HCT116 (cell line): ENCODE data around the gene COBL. TPM values are rescaled to one million over a fixed set of nuclear protein-coding genes. Genes with fewer than 3 reads are reported as not detected.

Experiments
- ATAC-seq: fragments of 200-7000 bp; cut with Tn5 transposase; 2 replicates; pipeline ENCODE4 v1.9.1; 2020; ENCODE audit warnings: mild to moderate bottlenecking, moderate library complexity
- BruUV-seq: library from RNA; stranded (reverse); fragments of 400-500 nt; replicated peaks from 2 replicates; lab custom pipeline; 2021; lab: Mats Ljungman, UMichigan
- CTCF ChIA-PET: fragments of 300-600 bp; sonication (Branson Sonifier 250); formaldehyde crosslinking; loops from one replicate; lab custom pipeline; 2021; ENCODE audit warnings: antibody characterized with exemption; lab: Charles Lee
- POLR2A ChIA-PET: fragments of 300-600, 350-600 bp; sonication (Branson Sonifier 250); formaldehyde crosslinking; loops from one replicate; lab custom pipeline; 2021; ENCODE audit warnings: antibody characterized with exemption; lab: Charles Lee
- RAD21 ChIA-PET, 2 experiments: fragments of 300-600 bp; sonication (Branson Sonifier 250); formaldehyde crosslinking; loops; one replicate each; lab custom pipeline; 2023; ENCODE audit warnings: low total read pairs in 2 of 2; ENCODE audit not compliant: uncharacterized antibody in 2 of 2, unreplicated experiment in 2 of 2, low non-redundant PET in 1 of 2; lab: Charles Lee
- DNase-seq: peaks from one replicate; pipeline ENCODE4 v3.0.0-alpha.2; 2010; ENCODE audit warnings: low read depth, low spot score
- H2AFZ ChIP-seq: fragments of 200-600 bp; shearing (Covaris generic), sonication (generic); 2 replicates; pipeline ENCODE4 v1.6.1; 2017; ENCODE audit warnings: low read depth, mixed run types, mixed read lengths, antibody characterized with exemption, low read length; ENCODE audit not compliant: poor library complexity, severe bottlenecking
- H3K27ac ChIP-seq: 2 replicates; pipeline ENCODE4 v1.5.1; 2012; ENCODE audit warnings: low read depth, low read length
- H3K27me3 ChIP-seq: fragments of 200-600 bp; sonication (generic); 2 replicates; pipeline ENCODE4 v1.6.1; 2016; ENCODE audit warnings: mixed run types, low read length, mixed read lengths; ENCODE audit not compliant: insufficient read depth
- H3K36me3 ChIP-seq, 2 experiments: fragments of 200-500 bp in 1 of 2; fragments of 200-600 bp in 1 of 2; sonication (Bioruptor generic) in 1 of 2; sonication (generic) in 1 of 2; 2 replicates each; pipeline versions ENCODE4 v1.5.1 to v1.6.1; 2014 to 2016; ENCODE audit warnings: low read length in 2 of 2, inconsistent platforms in 1 of 2, mixed read lengths in 1 of 2, mixed run types in 1 of 2; ENCODE audit not compliant: insufficient read depth in 2 of 2, control insufficient read depth in 1 of 2
- H3K4me1 ChIP-seq, 2 experiments: fragments of 200-600 bp in 1 of 2; sonication (generic) in 1 of 2; 2 replicates each; pipeline versions ENCODE4 v1.5.1 to v1.6.1; 2012 to 2017; ENCODE audit warnings: low read length in 2 of 2, inconsistent platforms in 1 of 2, mild to moderate bottlenecking in 1 of 2, mixed read lengths in 1 of 2, mixed run types in 1 of 2, moderate library complexity in 1 of 2; ENCODE audit not compliant: insufficient read depth in 2 of 2, control insufficient read depth in 1 of 2
- H3K4me2 ChIP-seq: fragments of 200-600 bp; sonication (generic); 2 replicates; pipeline ENCODE4 v1.6.1; 2017; ENCODE audit warnings: mixed run types, low read length, mixed read lengths
- H3K4me3 ChIP-seq, 2 experiments: fragments of 200-600 bp in 1 of 2; sonication (generic) in 1 of 2; replicated peaks in 1 of 2; 2 replicates each; pipeline ENCODE4 v1.5.1; 2011 to 2016; ENCODE audit warnings: low read length in 2 of 2, control low read depth in 1 of 2, low read depth in 1 of 2, mild to moderate bottlenecking in 1 of 2, mixed read lengths in 1 of 2, mixed run types in 1 of 2
- H3K79me2 ChIP-seq: fragments of 200-600 bp; sonication (generic); 2 replicates; pipeline ENCODE4 v1.6.1; 2017; ENCODE audit warnings: mild to moderate bottlenecking, mixed run types, low read length, moderate library complexity, mixed read lengths; ENCODE audit not compliant: insufficient read depth
- H3K9ac ChIP-seq: fragments of 200-600 bp; sonication (generic); 2 replicates; pipeline ENCODE4 v1.6.1; 2016; ENCODE audit warnings: low read length, mixed read lengths
- H3K9me2 ChIP-seq: fragments of 200-600 bp; sonication (generic), shearing (Covaris generic); 2 replicates; pipeline ENCODE4 v1.6.1; 2017; ENCODE audit warnings: mixed run types, mild to moderate bottlenecking, moderate library complexity; ENCODE audit not compliant: insufficient read depth
- H3K9me3 ChIP-seq, 2 experiments: fragments of 200-500 bp in 1 of 2; fragments of 200-600 bp in 1 of 2; sonication (Bioruptor generic) in 1 of 2; sonication (generic) in 1 of 2; 2 replicates each; pipeline ENCODE4 v1.6.1; 2014 to 2017; ENCODE audit warnings: low read length in 2 of 2, mixed read lengths in 2 of 2, inconsistent platforms in 1 of 2, low read depth in 1 of 2, mild to moderate bottlenecking in 1 of 2, mixed run types in 1 of 2, moderate library complexity in 1 of 2; ENCODE audit not compliant: control insufficient read depth in 1 of 2, insufficient read depth in 1 of 2
- H4K20me1 ChIP-seq: fragments of 200-600 bp; sonication (generic), shearing (Covaris generic); 2 replicates; pipeline ENCODE4 v1.6.1; 2017; ENCODE audit warnings: mixed run types, mild to moderate bottlenecking, moderate library complexity; ENCODE audit not compliant: insufficient read depth
- ATF3 ChIP-seq: IDR thresholded peaks from 2 replicates; pipeline ENCODE4 v1.6.1; 2012
- CEBPB ChIP-seq: IDR thresholded peaks from 2 replicates; pipeline ENCODE4 v1.6.1; 2012; ENCODE audit warnings: low read depth
- CTCF ChIP-seq, 3 experiments: fragments of 200-600 bp in 1 of 3; sonication (generic) in 1 of 3; IDR thresholded peaks in 2 of 3; conservative IDR thresholded peaks in 1 of 3; 2 replicates each; pipeline ENCODE4 v1.5.1; 2012 to 2017; ENCODE audit warnings: low read depth in 2 of 3, low read length in 2 of 3, antibody characterized with exemption in 1 of 3, borderline replicate concordance in 1 of 3, control low read depth in 1 of 3, mild to moderate bottlenecking in 1 of 3, mixed read lengths in 1 of 3, mixed run types in 1 of 3, moderate library complexity in 1 of 3; ENCODE audit not compliant: insufficient read depth in 1 of 3
- EGR1 ChIP-seq: IDR thresholded peaks from 2 replicates; pipeline ENCODE4 v1.6.1; 2012; ENCODE audit warnings: low read depth
- ELF1 ChIP-seq: IDR thresholded peaks from 2 replicates; pipeline ENCODE4 v1.6.1; 2012; ENCODE audit warnings: low read depth, borderline replicate concordance
- EZH2 ChIP-seq: fragments of 200-600 bp; sonication (generic); IDR thresholded peaks from 2 replicates; pipeline ENCODE4 v1.6.1; 2017; ENCODE audit warnings: antibody characterized with exemption, mixed run types
- EZH2phosphoT487 ChIP-seq: fragments of 200-600 bp; IDR thresholded peaks from 2 replicates; pipeline ENCODE4 v1.6.1; 2018; ENCODE audit warnings: antibody characterized with exemption, borderline replicate concordance
- FOSL1 ChIP-seq: IDR thresholded peaks from 2 replicates; pipeline ENCODE4 v1.6.1; 2012; ENCODE audit warnings: low read depth
- JUND ChIP-seq: IDR thresholded peaks from 2 replicates; pipeline ENCODE4 v1.6.1; 2012
- POLR2A ChIP-seq: IDR thresholded peaks from 2 replicates; pipeline ENCODE4 v1.7.0; 2011; ENCODE audit warnings: borderline replicate concordance; ENCODE audit not compliant: insufficient read depth, insufficient read length; ENCODE audit errors: extremely low read depth
- POLR2AphosphoS5 ChIP-seq: IDR thresholded peaks from 2 replicates; pipeline ENCODE4 v1.6.1; 2011; ENCODE audit warnings: mild to moderate bottlenecking, low read depth, low read length, moderate library complexity
- TCF7L2 ChIP-seq: IDR thresholded peaks from 2 replicates; pipeline ENCODE4 v1.7.0; 2011; ENCODE audit warnings: borderline replicate concordance, inconsistent platforms; ENCODE audit not compliant: insufficient read depth, insufficient read length; ENCODE audit errors: extremely low read depth
- ZFX ChIP-seq: fragments of 450-650 bp; IDR thresholded peaks from 2 replicates; pipeline ENCODE4 v1.6.1; 2017
- intact Hi-C: fragments of 100-400 bp; cut with micrococcal nuclease; formaldehyde crosslinking; loops from 2 replicates; pipeline ENCODE4 v1.10.0; 2022
- total RNA-seq: library from RNA; stranded (reverse); gene quantifications from one replicate; pipeline ENCODE4 v1.2.1, GENCODE V29; 2021; ENCODE audit not compliant: unreplicated experiment
- TF ChIP-seq, protein P1 (sequence below): IDR thresholded peaks from 2 replicates; pipeline ENCODE4 v1.6.1; 2012

The COBL gene
- total RNA-seq, 1 experiment from 2014 or later: 19.3 TPM

DNA sequence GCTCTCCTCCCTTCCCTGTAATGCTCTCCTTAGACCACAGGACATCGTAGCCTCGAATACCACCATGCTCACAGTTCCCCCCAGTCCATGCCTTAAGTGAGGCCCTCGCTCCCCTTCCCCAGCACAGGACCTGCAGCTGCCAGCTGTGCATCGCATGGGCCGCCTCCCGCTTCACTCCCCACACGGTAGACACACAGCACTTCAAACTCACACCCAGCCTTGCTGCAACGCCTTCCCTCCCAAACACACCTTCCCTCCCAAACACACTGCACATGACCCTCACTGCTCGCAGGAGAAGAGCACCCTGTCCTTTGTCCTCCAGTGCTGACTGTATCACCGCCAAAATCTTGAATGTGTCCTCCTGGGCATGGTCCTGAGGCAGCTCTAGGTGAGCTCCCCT is 42.6 kb downstream of the COBL start (continued):
- TF ChIP-seq CTCF (IDR thresholded peaks at IDR 0.05 in 2 of 3, conservative IDR thresholded peaks at IDR 0.05 in 1 of 3; ENCODE audit: borderline replicate concordance in 1 of 3, insufficient read depth in 1 of 3, low read depth in 2 of 3, low read length in 2 of 3): no peak
- TF ChIP-seq CEBPB: no peak
- no peak for TF ChIP-seq EZH2phosphoT487
- no peak for TF ChIP-seq POLR2A
- TF ChIP-seq ZFX: no peak
- no peak for TF ChIP-seq TCF7L2
- TF ChIP-seq FOSL1: no peak
- TF ChIP-seq EGR1: no peak
- no peak for TF ChIP-seq POLR2AphosphoS5
- TF ChIP-seq, protein P1, sequence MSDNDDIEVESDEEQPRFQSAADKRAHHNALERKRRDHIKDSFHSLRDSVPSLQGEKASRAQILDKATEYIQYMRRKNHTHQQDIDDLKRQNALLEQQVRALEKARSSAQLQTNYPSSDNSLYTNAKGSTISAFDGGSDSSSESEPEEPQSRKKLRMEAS: no peak
- no peak for TF ChIP-seq JUND
- TF ChIP-seq ELF1: no peak
- TF ChIP-seq ATF3: no peak

DNA sequence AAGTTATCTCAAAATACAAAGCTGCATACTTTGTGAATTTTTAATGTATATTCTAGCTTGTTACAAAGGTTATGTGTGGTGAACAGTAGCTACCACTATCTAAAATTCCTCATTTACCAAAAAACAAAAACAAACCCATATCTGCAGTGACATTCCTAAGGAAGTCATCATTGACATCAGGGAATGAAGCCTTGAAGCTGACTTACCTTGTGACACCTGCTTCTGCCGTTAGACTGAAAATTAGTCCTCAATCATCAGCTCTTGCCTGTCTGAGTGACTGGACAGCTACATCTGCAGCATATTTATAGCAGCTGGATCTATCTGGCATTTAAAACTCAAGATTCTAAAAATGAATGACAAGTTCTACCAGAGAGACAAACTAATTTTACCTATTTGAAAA is 43.2 kb downstream of the COBL start:
- H3K9ac ChIP-seq: no peak overlapping the region

More for the DNA sequence above, 43.2 kb downstream of the COBL start:
- Histone ChIP-seq H2AFZ (no peak overlapping the region), H4K20me1 (no peaks in the 10 kb centered on the region), H3K4me3 (no peak overlapping the region), H3K79me2 (no peaks in the 10 kb centered on the region), H3K4me2 (no peak overlapping the region), H3K27ac (no peak overlapping the region), H3K9me3 (no peaks in the 10 kb centered on the region), H3K9me2 (no peaks in the 10 kb centered on the region), H3K36me3 (no peaks in the 10 kb centered on the region)
- ATAC-seq: no peak
- POLR2A ChIA-PET: no interaction called here
- DNase-seq: no peak
- RAD21 ChIA-PET: no interaction called here
- no TSS peak for BruUV-seq
- TF ChIP-seq POLR2AphosphoS5 (no peak), EZH2 (no peak)
- TF ChIP-seq, all 23 proteins: peak for 0
- CTCF ChIA-PET: no interaction called here
- intact Hi-C loops: no loop called here
- Histone ChIP-seq H3K27me3 (no peaks in the 10 kb centered on the region), H3K4me1 (no peaks in the 10 kb centered on the region)
